GM23338 (cell line): ENCODE data around the gene RHBDL3. TPM values are rescaled to one million over a fixed set of nuclear protein-coding genes. Genes with fewer than 3 reads are reported as not detected.

Experiments
- ATAC-seq: fragments of 200-7000 bp; cut with Tn5 transposase; 3 replicates; pipeline ENCODE4 v1.9.1; 2020
- DNase-seq: peaks from one replicate; pipeline ENCODE4 v3.0.0-alpha.2; 2015; ENCODE audit warnings: low spot score
- H2AFZ ChIP-seq: fragments of 200-600 bp; sonication (generic); 2 replicates; pipeline ENCODE4 v1.8.0; 2016; ENCODE audit warnings: antibody characterized with exemption, mild to moderate bottlenecking, moderate library complexity
- H3F3A ChIP-seq: fragments of 200-600 bp; sonication (generic); replicated peaks from 2 replicates; pipeline ENCODE4 v1.8.0; 2017; ENCODE audit warnings: antibody characterized with exemption, mixed run types, low read depth
- H3K27ac ChIP-seq: fragments of 200-600 bp; sonication (generic); 2 replicates; pipeline ENCODE4 v1.6.1; 2016; ENCODE audit warnings: low read depth
- H3K27me3 ChIP-seq: fragments of 200-600 bp; sonication (generic); 2 replicates; pipeline ENCODE4 v1.8.0; 2016; ENCODE audit warnings: mild to moderate bottlenecking, mixed run types, moderate library complexity; ENCODE audit not compliant: insufficient read depth
- H3K36me3 ChIP-seq: fragments of 200-600 bp; sonication (generic); 2 replicates; pipeline ENCODE4 v1.8.0; 2016; ENCODE audit warnings: mild to moderate bottlenecking; ENCODE audit not compliant: insufficient read depth
- H3K4me1 ChIP-seq: fragments of 200-600 bp; sonication (generic); 2 replicates; pipeline ENCODE4 v1.8.0; 2016; ENCODE audit warnings: mild to moderate bottlenecking, moderate library complexity; ENCODE audit not compliant: insufficient read depth
- H3K4me2 ChIP-seq: fragments of 200-600 bp; sonication (generic); 2 replicates; pipeline ENCODE4 v1.7.1; 2017; ENCODE audit warnings: mixed run types
- H3K4me3 ChIP-seq: fragments of 200-600 bp; sonication (generic); 2 replicates; pipeline ENCODE4 v1.6.1; 2016; ENCODE audit warnings: mixed run types
- H3K79me2 ChIP-seq: fragments of 200-600 bp; sonication (generic); replicated peaks from 2 replicates; pipeline ENCODE4 v1.8.0; 2017; ENCODE audit warnings: mild to moderate bottlenecking; ENCODE audit not compliant: insufficient read depth
- H3K9me2 ChIP-seq: fragments of 200-600 bp; sonication (generic); 2 replicates; pipeline ENCODE4 v1.8.0; 2017; ENCODE audit not compliant: insufficient read depth
- H4K20me1 ChIP-seq: fragments of 200-600 bp; sonication (generic); replicated peaks from 2 replicates; pipeline ENCODE4 v1.8.0; 2017; ENCODE audit warnings: mild to moderate bottlenecking; ENCODE audit not compliant: insufficient read depth
- H3K27ac Mint-ChIP-seq: 2 replicates; pipeline ENCODE4 v1.8.0; 2020; ENCODE audit warnings: inconsistent platforms, mild to moderate bottlenecking, moderate library complexity, mixed read lengths
- H3K27me3 Mint-ChIP-seq: 3 replicates; pipeline ENCODE4 v1.8.0; 2022; ENCODE audit warnings: low read depth, mild to moderate bottlenecking, moderate library complexity, mixed read lengths, inconsistent platforms; ENCODE audit not compliant: insufficient read depth, poor library complexity
- H3K36me3 Mint-ChIP-seq: 3 replicates; pipeline ENCODE4 v1.8.0; 2021; ENCODE audit warnings: low read depth, mild to moderate bottlenecking, inconsistent platforms, moderate library complexity, mixed read lengths
- H3K4me1 Mint-ChIP-seq: 3 replicates; pipeline ENCODE4 v1.8.0; 2020; ENCODE audit warnings: mild to moderate bottlenecking, inconsistent platforms, mixed read lengths
- H3K4me3 Mint-ChIP-seq: 3 replicates; pipeline ENCODE4 v1.8.0; 2021; ENCODE audit warnings: moderate library complexity, mild to moderate bottlenecking, inconsistent platforms, mixed read lengths
- H3K9me3 Mint-ChIP-seq: 3 replicates; pipeline ENCODE4 v1.8.0; 2020; ENCODE audit warnings: moderate library complexity, mild to moderate bottlenecking, inconsistent platforms, mixed read lengths
- CREB1 ChIP-seq: fragments of 250-450 bp; sonication (Bioruptor Pico); IDR thresholded peaks from 2 replicates; pipeline ENCODE4 v1.5.0; 2020; ENCODE audit warnings: low read depth, mild to moderate bottlenecking, moderate library complexity
- CTCF ChIP-seq, 2 experiments: fragments of 200-600 bp in 1 of 2; sonication (generic) in 1 of 2; conservative IDR thresholded peaks; 2 replicates each; pipeline versions ENCODE4 v1.5.1 to v1.6.1; 2016 to 2017; ENCODE audit warnings: antibody characterized with exemption in 2 of 2, low read depth in 2 of 2, mild to moderate bottlenecking in 2 of 2, moderate library complexity in 1 of 2
- ETS1 ChIP-seq: IDR thresholded peaks from 2 replicates; pipeline ENCODE4 v1.6.1; 2016; ENCODE audit warnings: antibody characterized with exemption
- EZH2 ChIP-seq: fragments of 200-600 bp; sonication (generic); IDR thresholded peaks from one replicate; pipeline ENCODE4 v1.8.0; 2017; ENCODE audit warnings: antibody characterized with exemption, mild to moderate bottlenecking, low read depth; ENCODE audit not compliant: unreplicated experiment
- EZH2phosphoT487 ChIP-seq: fragments of 200-600 bp; sonication (generic); IDR thresholded peaks from one replicate; pipeline ENCODE4 v1.8.1; 2018; ENCODE audit warnings: antibody characterized with exemption; ENCODE audit not compliant: unreplicated experiment
- JUNB ChIP-seq: IDR thresholded peaks from one replicate; pipeline ENCODE4 v1.6.1; 2016; ENCODE audit warnings: antibody characterized with exemption; ENCODE audit not compliant: unreplicated experiment
- NANOG ChIP-seq: IDR thresholded peaks from 2 replicates; pipeline ENCODE4 v1.6.1; 2016; ENCODE audit warnings: antibody characterized with exemption, borderline replicate concordance
- POLR2AphosphoS5 ChIP-seq: IDR thresholded peaks from 2 replicates; pipeline ENCODE4 v1.6.1; 2016; ENCODE audit warnings: antibody characterized with exemption, low read depth
- REST ChIP-seq: IDR thresholded peaks from one replicate; pipeline ENCODE4 v1.6.1; 2018; ENCODE audit warnings: antibody characterized with exemption; ENCODE audit not compliant: unreplicated experiment
- STAT1 ChIP-seq: IDR thresholded peaks from one replicate; pipeline ENCODE4 v1.6.1; 2016; ENCODE audit warnings: antibody characterized with exemption; ENCODE audit not compliant: unreplicated experiment
- ZNF114 ChIP-seq: fragments of 250-450 bp; sonication (Bioruptor Pico); IDR thresholded peaks from 2 replicates; pipeline ENCODE4 v1.5.0; 2020; ENCODE audit warnings: mild to moderate bottlenecking, moderate library complexity
- ZNF331 ChIP-seq: fragments of 250-450 bp; sonication (Bioruptor Pico); IDR thresholded peaks from 2 replicates; pipeline ENCODE4 v1.5.0; 2020; ENCODE audit warnings: low read depth, mild to moderate bottlenecking, moderate library complexity
- ZNF462 ChIP-seq: fragments of 250-450 bp; sonication (Bioruptor Pico); IDR thresholded peaks from 2 replicates; pipeline ENCODE4 v1.5.0; 2020; ENCODE audit warnings: mild to moderate bottlenecking, moderate library complexity
- polyA plus RNA-seq: library from polyadenylated mRNA; unstranded; fragments of >200 nt; fragmentation: Nextera tagmentation; extraction: Ambion mirVana; gene quantifications from 2 replicates; pipeline ENCODE4 v1.2.1, GENCODE V29; 2016
- total RNA-seq: library from RNA; depleted of rRNA; stranded (reverse); fragments of >200 nt; shearing (Covaris generic); gene quantifications from 2 replicates; pipeline ENCODE4 v1.2.3, GENCODE V29; 2014

RHBDL3 gene
- total and polyA plus RNA-seq, 2 experiments from 2014 or later: 2.3 to 8.1 TPM

DNA sequence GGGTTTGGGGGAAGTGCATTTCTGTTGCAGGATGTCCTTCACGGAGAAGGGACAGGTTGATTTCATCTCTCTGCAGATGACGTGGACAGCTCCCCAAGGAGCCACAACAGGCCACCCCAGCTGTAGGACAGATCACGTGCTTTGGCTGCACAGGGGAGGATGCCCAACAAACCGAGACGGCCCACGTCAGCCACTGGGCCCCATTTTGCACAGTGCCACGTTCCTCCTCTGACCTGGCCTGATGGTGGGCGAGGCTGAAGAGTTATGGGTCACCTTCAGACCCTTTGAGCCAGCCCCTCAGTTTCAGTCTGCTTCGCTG, 9.0 kb upstream of the RHBDL3 start:
- TF ChIP-seq ZNF114 (CRISPR knock-in tag) (no peak), CTCF (conservative IDR thresholded peaks at IDR 0.05; ENCODE audit: low read depth in 2 of 2) (no peak), ZNF331 (no peak), JUNB (no peak), EZH2 (no peak), NANOG (no peak), ETS1 (no peak), REST (no peak), POLR2AphosphoS5 (no peak), CREB1 (CRISPR knock-in tag) (no peak), ZNF462 (CRISPR knock-in tag) (no peak), EZH2phosphoT487 (no peak), STAT1 (no peak)
- DNase-seq (no peak), ATAC-seq (no peak)
- Histone ChIP-seq H3K4me1 (peaks cover 14% of the 10 kb centered on the region), H3K27ac (no peak overlapping the region), H3K9me2 (no peaks in the 10 kb centered on the region), H3K4me2 (no peak overlapping the region), H3F3A (peaks cover 19% of the 10 kb centered on the region), H2AFZ (no peak overlapping the region), H3K79me2 (no peaks in the 10 kb centered on the region), H3K36me3 (no peaks in the 10 kb centered on the region), H4K20me1 (no peaks in the 10 kb centered on the region), H3K4me3 (no peak overlapping the region), H3K27me3 (no peaks in the 10 kb centered on the region)
- Mint-ChIP-seq H3K27ac (no peak overlapping the region), H3K36me3 (no peaks in the 10 kb centered on the region), H3K9me3 (no peaks in the 10 kb centered on the region), H3K4me1 (peaks cover 29% of the 10 kb centered on the region), H3K4me3 (no peak overlapping the region), H3K27me3 (peaks cover 11% of the 10 kb centered on the region)
